Activated CD8-positive, alpha-beta memory T cell treated with anti-CD3 and anti-CD28 coated beads for 4 hours (primary cell): ENCODE data around the gene MITD1.
"Not testable (repeated sequence)": the region's sequence is repeated elsewhere in the genome, so short reads cannot be mapped to it uniquely, and the experiment has no call there.

Experiments used
- DNase-seq, 2 donors: peaks; one replicate each; pipeline ENCODE4 v3.0.0-alpha.2; 2020; ENCODE audit warnings: low read depth in 2 of 2

MITD1 gene

GRCh38 chr2:99180755-99181623, at the start of gene MITD1, which contains the start of gene MRPL30:
MITD1 (minus strand) TSS chr2:99181058; CDS start chr2:99180981, 77 bp downstream.
MRPL30 (plus strand) TSS chr2:99181184; CDS start chr2:99186204, 5,020 bp downstream.
- DNase-seq: peak; percentile 82 to 83

GRCh38 chr2:99217929-99218501, 37.2 kb upstream of the MITD1 start:
- no peak for DNase-seq

GRCh38 chr2:99216096-99216495, 35.2 kb upstream of the MITD1 start:
- no peak for DNase-seq

GRCh38 chr2:99205491-99205890, 24.6 kb upstream of the MITD1 start:
- DNase-seq: no peak

GRCh38 chr2:99201959-99202678, 21.3 kb upstream of the MITD1 start:
- DNase-seq: no peak

- DNase-seq: no peak
These were observed 19.4 kb upstream of the MITD1 start for GRCh38 chr2:99200076-99200800.

GRCh38 chr2:99198103-99198841, 17.4 kb upstream of the MITD1 start:
- no peak for DNase-seq

- DNase-seq: not testable (repeated sequence)
These were observed 11.5 kb upstream of the MITD1 start for GRCh38 chr2:99192364-99192763.

GRCh38 chr2:99190548-99190947, 9.7 kb upstream of the MITD1 start:
- DNase-seq: no peak

- no peak for DNase-seq
These were observed 7.5 kb upstream of the MITD1 start for GRCh38 chr2:99188357-99188756.

- no peak for DNase-seq
These were observed 6.2 kb upstream of the MITD1 start for GRCh38 chr2:99187011-99187410.

- DNase-seq: no peak
These were observed 4.0 kb upstream of the MITD1 start for GRCh38 chr2:99184811-99185210.

- DNase-seq: no peak
These were observed 2.2 kb upstream of the MITD1 start for GRCh38 chr2:99183025-99183424.

- no peak for DNase-seq
These were observed 754 bp upstream of the MITD1 start for GRCh38 chr2:99181624-99182000.

GRCh38 chr2:99171377-99172140, 9.3 kb downstream of the MITD1 start:
- DNase-seq: no peak

- no peak for DNase-seq
These were observed 11.3 kb downstream of the MITD1 start for GRCh38 chr2:99169534-99169933.

GRCh38 chr2:99166218-99166617, 14.6 kb downstream of the MITD1 start:
- DNase-seq: no peak

- no peak for DNase-seq
These were observed 21.3 kb downstream of the MITD1 start for GRCh38 chr2:99159594-99159993.

GRCh38 chr2:99158599-99158998, 22.3 kb downstream of the MITD1 start:
- DNase-seq: no peak

- no peak for DNase-seq
These were observed 24.0 kb downstream of the MITD1 start for GRCh38 chr2:99156891-99157290.
